ENCODE measurements around the gene TDRD3. TPM values are rescaled to one million over a fixed set of nuclear protein-coding genes. Genes with fewer than 3 reads are reported as not detected.
"Not testable (repeated sequence)": the region's sequence is repeated elsewhere in the genome, so short reads cannot be mapped to it uniquely, and the experiment has no call there.

TDRD3 gene
- total and polyA plus RNA-seq, 4 donors = 23.7 to 61.0 (median 36.0) TPM

GRCh38 chr13:60397704-60398378, 821 bp downstream of the TDRD3 start:
- under 1% methylated on average over 38 of the region's 43 CpGs for WGBS (ENCODE audit: insufficient coverage)

GRCh38 chr13:60398379-60398891, 1.4 kb downstream of the TDRD3 start:
- DNase-seq (ENCODE audit: low read depth in 4 of 6, low spot score in 6 of 6) = peak in 2 of 6 donors; percentile 4 to 40
- no peaks in the 10 kb centered on the region for H3K9me3 ChIP-seq (ENCODE audit: control insufficient read depth, insufficient read depth, low read length)
- H3K4me3 ChIP-seq (ENCODE audit: low read depth, low read length) = peak overlapping the region; percentile 96
- H3K4me1 ChIP-seq (ENCODE audit: control insufficient read depth, insufficient read depth, low read length) = no peaks in the 10 kb centered on the region
- no CpG with 5 or more reads among the region's 6 CpGs for WGBS (ENCODE audit: insufficient coverage)
- H3K27me3 ChIP-seq (ENCODE audit: control insufficient read depth, insufficient read depth, low read length) = no peaks in the 10 kb centered on the region
- no peaks in the 10 kb centered on the region for H3K36me3 ChIP-seq (ENCODE audit: control insufficient read depth, insufficient read depth, low read length)
- peak overlapping the region; percentile 99 for H3K27ac ChIP-seq (ENCODE audit: low read depth, low read length)

More at GRCh38 chr13:60397704-60398378, 821 bp downstream of the TDRD3 start:
- Histone ChIP-seq H3K9me3 (ENCODE audit: control insufficient read depth, insufficient read depth, low read length) (no peaks in the 10 kb centered on the region), H3K27ac (ENCODE audit: low read depth, low read length) (peak overlapping the region; percentile 99), H3K36me3 (ENCODE audit: control insufficient read depth, insufficient read depth, low read length) (no peaks in the 10 kb centered on the region), H3K4me3 (ENCODE audit: low read depth, low read length) (peak overlapping the region; percentile 96), H3K27me3 (ENCODE audit: control insufficient read depth, insufficient read depth, low read length) (no peaks in the 10 kb centered on the region), H3K4me1 (ENCODE audit: control insufficient read depth, insufficient read depth, low read length) (no peaks in the 10 kb centered on the region)
- DNase-seq (ENCODE audit: low read depth in 4 of 6, low spot score in 6 of 6) = peak in 5 of 6 donors; percentile 25 to 82 (median 59)

DNA sequence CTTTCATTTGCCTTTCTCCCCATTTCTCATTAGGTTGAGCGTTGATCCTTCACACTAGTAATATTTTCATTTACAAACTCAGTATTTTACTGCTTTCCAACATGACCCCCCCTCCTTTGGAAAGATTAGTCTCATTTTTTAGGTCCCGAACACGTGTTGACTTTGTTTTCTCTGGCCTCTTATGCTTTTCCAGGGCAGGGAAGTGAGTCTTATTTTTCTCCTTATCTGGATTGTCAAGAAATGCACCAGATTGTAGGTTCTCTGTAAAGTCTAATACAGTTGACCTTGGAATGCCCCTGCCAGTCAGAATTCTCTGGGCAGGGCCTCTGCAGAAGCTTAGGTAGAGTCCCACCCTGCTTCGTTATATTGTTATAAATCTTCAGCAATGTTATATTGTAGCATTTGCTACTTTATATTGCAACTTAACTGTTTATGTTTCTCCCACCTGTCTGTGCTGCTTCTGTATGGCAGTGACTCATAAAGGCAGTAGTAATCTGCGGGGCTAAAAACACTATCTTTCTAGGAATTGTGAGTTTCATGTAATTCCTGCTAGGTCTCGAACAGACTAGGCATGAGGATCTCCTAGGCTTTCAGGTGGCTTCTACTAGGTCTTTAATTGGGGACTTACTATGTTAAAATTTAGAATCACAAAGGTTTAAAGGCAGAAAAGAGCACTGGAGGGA, 2.0 kb downstream of the TDRD3 start:
- Histone ChIP-seq H3K27me3 (ENCODE audit: control insufficient read depth, insufficient read depth, low read length) (no peaks in the 10 kb centered on the region), H3K9me3 (ENCODE audit: control insufficient read depth, insufficient read depth, low read length) (no peaks in the 10 kb centered on the region), H3K27ac (ENCODE audit: low read depth, low read length) (peak overlapping the region; percentile 99), H3K4me3 (ENCODE audit: low read depth, low read length) (no peak overlapping the region), H3K4me1 (ENCODE audit: control insufficient read depth, insufficient read depth, low read length) (no peaks in the 10 kb centered on the region), H3K36me3 (ENCODE audit: control insufficient read depth, insufficient read depth, low read length) (no peaks in the 10 kb centered on the region)
- peak in 1 of 6 donors; percentile 3 for DNase-seq (ENCODE audit: low read depth in 4 of 6, low spot score in 6 of 6)
- WGBS (ENCODE audit: insufficient coverage) = 90% methylated on average over 3 of the region's 6 CpGs

DNA sequence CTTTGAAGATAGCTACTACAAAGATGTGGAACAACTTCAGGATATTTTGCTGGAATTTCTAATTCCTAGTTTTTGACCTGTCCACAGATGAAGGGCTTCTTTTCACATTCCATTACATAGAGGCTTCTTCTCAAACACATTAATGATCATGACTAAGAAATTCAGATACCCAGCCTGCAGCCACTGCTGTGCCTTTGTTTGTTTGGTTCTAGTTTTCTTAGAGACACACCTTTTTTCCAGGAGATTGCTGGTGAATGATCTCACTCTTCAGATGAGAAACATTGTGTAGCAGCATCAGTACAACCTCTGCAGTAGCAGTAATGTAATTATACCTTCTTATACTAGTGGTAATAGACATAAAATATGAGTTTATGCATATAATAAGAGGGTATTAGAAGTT, 5.0 kb downstream of the TDRD3 start:
- no peak for DNase-seq (ENCODE audit: low read depth in 4 of 6, low spot score in 6 of 6)
- Histone ChIP-seq H3K27ac (ENCODE audit: low read depth, low read length) (no peak overlapping the region), H3K4me1 (ENCODE audit: control insufficient read depth, insufficient read depth, low read length) (no peaks in the 10 kb centered on the region), H3K27me3 (ENCODE audit: control insufficient read depth, insufficient read depth, low read length) (no peaks in the 10 kb centered on the region), H3K9me3 (ENCODE audit: control insufficient read depth, insufficient read depth, low read length) (no peaks in the 10 kb centered on the region), H3K4me3 (ENCODE audit: low read depth, low read length) (no peak overlapping the region), H3K36me3 (ENCODE audit: control insufficient read depth, insufficient read depth, low read length) (no peaks in the 10 kb centered on the region)

DNA sequence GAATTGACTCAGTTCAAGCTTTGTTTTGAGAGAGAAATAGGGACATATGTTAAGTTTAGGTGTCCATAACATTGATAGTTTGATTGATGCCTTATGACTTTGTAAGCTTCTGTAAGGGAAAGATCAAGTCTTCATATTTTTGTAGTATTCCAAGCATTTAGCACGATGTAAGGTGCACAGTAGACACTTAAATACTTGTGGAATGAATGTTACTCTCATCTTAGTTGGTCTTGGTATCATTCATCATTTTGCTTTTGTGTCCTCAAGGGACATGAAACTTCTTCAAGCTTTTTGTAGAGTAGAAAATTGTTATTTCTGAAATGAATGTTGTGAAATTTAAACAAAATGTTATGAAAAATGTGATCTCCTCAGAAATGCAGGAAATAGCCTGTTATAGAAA, 10.1 kb downstream of the TDRD3 start:
- no peak for DNase-seq (ENCODE audit: low read depth in 4 of 6, low spot score in 6 of 6)
- H3K36me3 ChIP-seq (ENCODE audit: control insufficient read depth, insufficient read depth, low read length) = no peaks in the 10 kb centered on the region
- H3K27ac ChIP-seq (ENCODE audit: low read depth, low read length) = no peak overlapping the region
- no peak overlapping the region for H3K4me3 ChIP-seq (ENCODE audit: low read depth, low read length)
- H3K27me3 ChIP-seq (ENCODE audit: control insufficient read depth, insufficient read depth, low read length) = no peaks in the 10 kb centered on the region
- H3K9me3 ChIP-seq (ENCODE audit: control insufficient read depth, insufficient read depth, low read length) = peaks cover 2% of the 10 kb centered on the region
- H3K4me1 ChIP-seq (ENCODE audit: control insufficient read depth, insufficient read depth, low read length) = no peaks in the 10 kb centered on the region
- no CpG with 5 or more reads among the region's 1 CpG for WGBS (ENCODE audit: insufficient coverage)

DNA sequence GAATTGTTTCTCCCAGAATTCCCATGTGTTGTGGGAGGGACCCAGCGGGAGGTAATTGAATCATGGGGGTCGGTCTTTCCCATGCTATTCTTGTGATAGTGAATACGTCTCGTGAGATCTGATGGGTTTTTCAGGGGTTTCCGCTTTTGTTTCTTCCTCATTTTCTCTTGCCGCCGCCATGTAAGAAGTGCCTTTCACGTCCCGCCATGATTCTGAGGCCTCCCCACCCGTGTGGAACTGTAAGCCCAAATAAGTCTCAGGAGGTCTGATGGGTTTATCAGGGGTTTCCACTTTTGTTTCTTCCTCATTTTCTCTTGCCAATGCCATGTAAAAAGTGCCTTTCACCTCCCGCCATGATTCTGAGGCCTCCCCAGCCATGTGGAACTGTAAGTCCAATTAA, 10.8 kb downstream of the TDRD3 start:
- not testable (repeated sequence) for H3K4me1 ChIP-seq (ENCODE audit: control insufficient read depth, insufficient read depth, low read length); H3K27me3 ChIP-seq (ENCODE audit: control insufficient read depth, insufficient read depth, low read length); H3K9me3 ChIP-seq (ENCODE audit: control insufficient read depth, insufficient read depth, low read length); H3K36me3 ChIP-seq (ENCODE audit: control insufficient read depth, insufficient read depth, low read length); H3K4me3 ChIP-seq (ENCODE audit: low read depth, low read length); DNase-seq (ENCODE audit: low read depth in 4 of 6, low spot score in 6 of 6); H3K27ac ChIP-seq (ENCODE audit: low read depth, low read length)
- WGBS (ENCODE audit: insufficient coverage) = 100% methylated on average over 4 of the region's 11 CpGs

GRCh38 chr13:60409574-60410292, 12.7 kb downstream of the TDRD3 start:
- not testable (repeated sequence) for H3K4me3 ChIP-seq (ENCODE audit: low read depth, low read length); DNase-seq (ENCODE audit: low read depth in 4 of 6, low spot score in 6 of 6); H3K27me3 ChIP-seq (ENCODE audit: control insufficient read depth, insufficient read depth, low read length); H3K27ac ChIP-seq (ENCODE audit: low read depth, low read length); H3K9me3 ChIP-seq (ENCODE audit: control insufficient read depth, insufficient read depth, low read length); H3K36me3 ChIP-seq (ENCODE audit: control insufficient read depth, insufficient read depth, low read length); H3K4me1 ChIP-seq (ENCODE audit: control insufficient read depth, insufficient read depth, low read length)
- 80% methylated on average over 1 of the region's 4 CpGs for WGBS (ENCODE audit: insufficient coverage)

DNA sequence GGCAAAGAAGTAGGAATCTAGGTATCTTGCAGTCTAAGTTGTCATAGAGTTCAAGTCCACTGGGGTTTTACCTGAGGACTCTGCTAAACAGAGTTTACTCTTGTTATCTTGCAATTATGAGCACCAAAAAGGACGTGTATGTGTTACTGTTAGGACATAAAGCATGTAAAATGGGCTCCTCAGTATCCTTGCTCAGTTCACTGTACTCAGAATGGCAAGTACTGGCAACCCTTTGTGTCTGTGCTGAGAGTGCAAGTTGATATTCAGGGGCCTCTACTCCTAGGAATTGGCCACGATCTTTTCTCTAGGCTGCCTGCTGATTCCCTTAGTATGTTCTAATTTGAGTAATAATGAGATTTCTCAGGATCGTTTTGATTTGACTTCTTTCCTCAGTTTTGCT, 13.3 kb downstream of the TDRD3 start:
- DNase-seq (ENCODE audit: low read depth in 4 of 6, low spot score in 6 of 6) = no peak
- peaks cover 2% of the 10 kb centered on the region for H3K9me3 ChIP-seq (ENCODE audit: control insufficient read depth, insufficient read depth, low read length)
- H3K27me3 ChIP-seq (ENCODE audit: control insufficient read depth, insufficient read depth, low read length) = no peaks in the 10 kb centered on the region
- no peak overlapping the region for H3K27ac ChIP-seq (ENCODE audit: low read depth, low read length)
- 34% methylated on average over 2 of the region's 3 CpGs for WGBS (ENCODE audit: insufficient coverage)
- no peak overlapping the region for H3K4me3 ChIP-seq (ENCODE audit: low read depth, low read length)
- H3K4me1 ChIP-seq (ENCODE audit: control insufficient read depth, insufficient read depth, low read length) = no peaks in the 10 kb centered on the region
- H3K36me3 ChIP-seq (ENCODE audit: control insufficient read depth, insufficient read depth, low read length) = no peaks in the 10 kb centered on the region

DNA sequence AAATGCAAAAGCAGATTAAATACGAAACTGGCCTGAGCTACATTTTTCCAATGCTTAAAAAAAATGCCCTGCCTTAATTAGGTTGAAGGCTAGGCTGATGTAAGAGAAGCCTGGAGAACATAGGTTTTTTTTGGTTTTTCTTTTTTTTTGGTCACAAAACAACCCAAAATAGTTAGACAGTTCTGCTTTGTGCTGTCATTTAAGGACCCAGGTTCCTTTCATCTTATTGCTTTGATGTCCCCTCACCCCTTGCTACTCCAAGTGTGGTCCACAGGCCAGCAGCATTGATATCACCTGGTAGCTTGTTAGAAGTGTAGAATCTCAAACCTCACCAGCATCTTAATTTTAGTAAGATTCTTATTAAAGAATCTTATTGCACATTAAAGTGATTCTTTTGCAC, 14.4 kb downstream of the TDRD3 start:
- H3K27ac ChIP-seq (ENCODE audit: low read depth, low read length) = no peak overlapping the region
- H3K4me3 ChIP-seq (ENCODE audit: low read depth, low read length) = no peak overlapping the region
- peaks cover 2% of the 10 kb centered on the region for H3K9me3 ChIP-seq (ENCODE audit: control insufficient read depth, insufficient read depth, low read length)
- H3K27me3 ChIP-seq (ENCODE audit: control insufficient read depth, insufficient read depth, low read length) = no peaks in the 10 kb centered on the region
- WGBS (ENCODE audit: insufficient coverage) = no CpG with 5 or more reads among the region's 1 CpG
- no peak for DNase-seq (ENCODE audit: low read depth in 4 of 6, low spot score in 6 of 6)
- no peaks in the 10 kb centered on the region for H3K36me3 ChIP-seq (ENCODE audit: control insufficient read depth, insufficient read depth, low read length)
- no peaks in the 10 kb centered on the region for H3K4me1 ChIP-seq (ENCODE audit: control insufficient read depth, insufficient read depth, low read length)
